ENCODE measurements around the gene DGKI.

DGKI gene

GRCh38 chr7:137591421-137591837 is 255.3 kb downstream of the DGKI start:
- no peak for DNase-seq (ENCODE audit: low spot score)

DNA sequence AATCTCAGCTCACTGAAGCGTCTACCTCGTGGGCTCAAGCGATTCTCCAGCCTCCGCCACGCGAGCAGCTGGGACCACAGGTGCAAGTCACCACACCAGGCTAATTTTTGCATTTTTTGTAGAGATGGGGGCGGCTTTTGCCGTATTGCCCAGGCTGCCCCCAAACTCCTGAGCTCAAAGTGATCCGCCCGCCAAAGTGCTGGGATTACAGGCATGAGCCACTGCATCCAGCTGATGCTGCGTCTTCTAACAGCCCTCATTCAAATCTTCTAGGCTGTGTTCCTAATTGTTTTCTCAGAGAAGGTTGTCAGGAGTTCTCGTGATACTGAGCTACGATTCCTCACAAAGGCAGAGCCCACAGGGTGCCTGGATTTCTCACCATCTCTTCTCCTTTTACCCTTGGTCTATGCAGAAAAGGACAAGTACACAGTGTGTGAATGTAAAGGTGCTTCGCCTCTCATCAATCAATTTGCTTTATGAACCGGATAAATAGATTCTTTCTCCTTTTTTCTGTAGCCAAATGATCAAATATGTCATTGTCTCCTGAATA is 255.9 kb downstream of the DGKI start:
- no peak for DNase-seq (ENCODE audit: low spot score)

DNA sequence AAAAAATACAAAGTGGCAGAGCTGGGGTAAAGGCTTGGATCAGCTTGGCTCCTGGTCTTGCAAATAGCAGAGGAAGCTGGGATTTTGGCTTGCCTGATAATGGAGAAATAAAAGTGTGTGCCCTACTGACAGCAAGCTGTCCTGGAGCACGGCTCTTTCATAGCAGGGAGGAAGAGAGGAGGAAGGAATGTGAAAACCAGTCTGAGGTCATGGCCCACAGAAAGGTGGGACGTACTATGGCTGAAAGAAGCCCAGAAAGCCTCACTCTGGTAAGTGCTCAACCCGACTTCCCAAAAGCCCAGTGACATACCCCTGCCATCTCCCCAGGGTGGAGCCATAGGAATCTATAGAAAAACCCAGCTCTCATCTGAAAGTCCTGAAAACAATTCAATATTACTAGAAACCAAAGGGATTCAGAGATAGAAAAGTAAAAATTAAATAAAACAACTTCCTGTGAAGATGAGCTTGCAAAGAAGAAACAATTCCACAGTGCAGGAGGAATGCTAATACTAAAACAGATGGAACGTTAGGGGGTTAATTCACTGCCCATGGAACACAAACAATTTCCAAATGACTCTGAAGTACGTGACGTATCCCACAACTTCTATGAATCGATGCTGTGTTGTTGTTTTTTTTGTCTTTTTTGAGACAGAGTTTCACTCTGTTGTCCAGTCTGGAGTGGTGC is 256.6 kb downstream of the DGKI start:
- DNase-seq (ENCODE audit: low spot score), result no peak

DNA sequence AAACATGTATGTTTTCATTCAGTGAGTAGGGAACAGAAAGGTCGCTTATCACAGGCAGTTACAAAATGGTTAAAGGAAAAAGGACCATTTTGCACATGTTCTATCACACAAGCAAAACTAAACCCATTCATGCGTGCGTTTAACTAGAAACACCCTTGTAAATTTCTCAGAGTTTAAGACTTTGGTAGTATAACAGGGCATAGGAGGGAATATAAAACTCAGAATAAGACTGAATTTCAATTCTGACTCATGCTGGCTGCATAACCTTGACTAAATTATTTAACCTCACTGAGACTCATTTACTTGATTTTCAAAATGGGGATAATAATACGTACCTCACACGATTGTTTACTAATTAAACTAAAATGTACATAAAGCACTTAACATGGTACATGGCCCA is 259.4 kb downstream of the DGKI start:
- DNase-seq (ENCODE audit: low spot score), result no peak

GRCh38 chr7:137585591-137585990 is 261.2 kb downstream of the DGKI start:
- DNase-seq (ENCODE audit: low spot score), result no peak

GRCh38 chr7:137583172-137583571 is 263.6 kb downstream of the DGKI start:
- DNase-seq (ENCODE audit: low spot score), result no peak

DNA sequence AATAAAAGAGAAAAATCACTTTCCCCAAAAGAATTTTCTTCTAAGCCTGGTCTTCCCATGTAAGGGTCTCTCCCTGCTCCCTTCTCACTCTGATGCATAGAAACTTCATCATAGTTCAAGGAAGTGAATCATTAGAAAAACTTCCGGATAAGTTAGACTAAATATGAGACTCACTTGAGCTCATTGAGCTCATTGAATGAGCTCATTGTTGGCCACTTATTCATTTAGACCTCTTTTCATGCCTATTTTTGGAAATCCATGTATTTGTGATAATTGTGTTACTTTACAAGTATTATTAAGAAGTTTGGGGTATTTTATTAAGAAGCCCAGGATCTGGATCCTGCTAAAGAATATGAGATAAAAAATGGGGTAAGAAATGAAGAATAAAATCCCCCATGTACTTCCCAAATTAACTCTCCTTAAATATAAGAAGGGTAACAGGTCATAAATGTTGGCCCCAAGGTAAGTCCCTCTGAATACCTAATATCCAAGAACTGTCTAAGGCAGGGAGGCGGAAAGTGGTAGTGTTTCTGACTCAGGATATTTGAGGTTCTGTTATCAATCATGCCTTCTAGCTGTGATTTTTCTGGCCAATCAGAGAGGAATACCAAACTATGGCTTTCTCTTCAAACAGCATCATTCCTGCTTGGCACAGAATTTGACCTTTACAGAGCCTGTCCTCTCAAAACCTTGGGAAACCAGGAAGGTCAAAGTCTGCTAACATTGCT is 266.7 kb downstream of the DGKI start:
- no peak for DNase-seq (ENCODE audit: low spot score)

DNA sequence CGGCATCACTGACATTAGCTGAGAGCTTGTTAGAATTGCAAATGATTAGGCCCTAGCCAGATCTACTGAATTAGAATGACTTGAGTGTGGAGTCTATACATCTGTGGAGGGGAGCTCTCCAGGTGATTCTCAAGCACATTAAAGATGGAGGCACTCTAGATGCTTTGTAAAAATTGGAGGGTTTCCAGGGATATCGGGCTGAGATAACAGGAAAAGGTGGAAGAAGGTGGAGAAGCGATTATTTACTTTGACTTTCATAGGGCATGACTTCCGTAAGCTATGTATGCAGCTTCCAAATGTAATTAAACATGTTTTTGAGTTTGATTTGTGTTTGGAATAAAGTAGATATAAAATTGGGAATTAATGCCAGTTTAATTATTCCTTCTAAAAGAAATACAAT is 268.2 kb downstream of the DGKI start:
- DNase-seq (ENCODE audit: low spot score), result no peak

GRCh38 chr7:137577184-137577583 is 269.6 kb downstream of the DGKI start:
- DNase-seq (ENCODE audit: low spot score), result no peak

GRCh38 chr7:137576481-137576880 is 270.3 kb downstream of the DGKI start:
- no peak for DNase-seq (ENCODE audit: low spot score)

DNA sequence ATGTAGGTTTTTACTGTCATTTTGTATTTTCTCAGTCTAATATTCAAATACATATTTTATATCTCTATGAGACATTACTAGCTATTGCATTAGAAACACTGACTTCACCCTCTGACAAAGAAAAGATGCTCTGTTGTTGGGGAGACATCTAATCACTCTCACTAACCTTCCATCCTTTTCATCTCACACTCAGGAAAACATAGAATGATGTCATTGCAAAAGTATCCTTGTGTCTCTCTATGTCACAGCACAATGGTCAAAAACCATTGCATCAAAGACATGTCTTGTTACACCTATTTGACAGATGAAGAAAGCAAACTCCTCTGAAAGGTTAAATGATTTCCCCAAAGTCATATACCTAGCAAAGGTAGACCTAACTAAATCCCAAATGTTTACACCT is 272.0 kb downstream of the DGKI start:
- DNase-seq (ENCODE audit: low spot score), result no peak

DNA sequence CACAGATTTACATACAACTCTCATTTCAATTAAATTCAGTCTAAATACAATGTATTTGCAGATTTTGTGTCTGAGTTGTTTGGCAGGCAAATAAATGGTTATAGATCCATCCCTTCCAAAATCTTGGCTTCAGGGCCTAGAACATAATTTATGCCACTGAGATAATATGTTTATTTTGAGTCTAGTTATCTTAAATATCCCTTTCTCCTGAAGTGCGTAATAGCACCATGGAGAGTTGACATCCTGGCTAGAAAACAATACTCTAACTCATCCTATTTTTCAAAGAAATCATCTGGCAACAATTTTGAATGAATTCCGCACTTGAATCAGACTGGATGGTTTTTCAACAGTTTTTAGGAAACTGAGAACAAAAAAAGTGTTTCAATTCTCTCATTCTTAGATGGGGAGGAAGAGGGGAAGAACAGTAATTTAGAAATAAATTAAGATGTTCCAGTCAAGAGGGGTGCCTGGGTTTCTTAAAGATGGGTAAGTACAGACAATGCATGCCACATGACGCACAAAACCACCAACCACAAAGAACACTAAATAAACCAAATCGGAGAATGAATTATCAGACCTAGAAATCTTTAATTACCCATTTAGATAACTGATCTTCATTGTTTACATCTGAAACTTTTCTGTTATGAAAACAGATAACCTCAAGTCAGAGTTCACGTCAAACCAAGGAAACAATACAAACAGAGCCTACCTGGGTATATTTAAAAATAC is 274.6 kb downstream of the DGKI start:
- no peak for DNase-seq (ENCODE audit: low spot score)

DNA sequence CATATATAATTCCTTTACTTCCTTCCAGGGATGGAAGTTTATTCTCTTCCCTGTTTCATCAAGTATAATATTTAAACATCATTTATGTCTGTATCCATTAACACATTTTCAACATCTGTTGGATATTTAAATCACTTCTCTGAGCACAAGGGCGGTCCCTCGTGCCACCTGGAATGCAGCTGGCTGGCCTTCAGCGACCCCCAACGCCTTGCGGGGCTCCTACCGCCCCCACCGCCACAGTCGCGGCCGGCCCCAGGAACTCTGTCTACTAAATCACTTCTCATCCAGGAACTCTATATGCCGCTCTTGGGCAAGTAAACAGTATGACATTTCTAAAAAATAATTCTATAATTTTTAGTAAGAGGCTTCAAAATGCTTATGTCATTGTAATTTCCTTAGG is 282.1 kb downstream of the DGKI start:
- DNase-seq (ENCODE audit: low spot score), result no peak

GRCh38 chr7:137563981-137564380 is 282.8 kb downstream of the DGKI start:
- no peak for DNase-seq (ENCODE audit: low spot score)

GRCh38 chr7:137547485-137547884 is 299.3 kb downstream of the DGKI start:
- DNase-seq (ENCODE audit: low spot score), result no peak

- DNase-seq (ENCODE audit: low spot score), result no peak
Observed at GRCh38 chr7:137546671-137547070, 300.1 kb downstream of the DGKI start.

DNA sequence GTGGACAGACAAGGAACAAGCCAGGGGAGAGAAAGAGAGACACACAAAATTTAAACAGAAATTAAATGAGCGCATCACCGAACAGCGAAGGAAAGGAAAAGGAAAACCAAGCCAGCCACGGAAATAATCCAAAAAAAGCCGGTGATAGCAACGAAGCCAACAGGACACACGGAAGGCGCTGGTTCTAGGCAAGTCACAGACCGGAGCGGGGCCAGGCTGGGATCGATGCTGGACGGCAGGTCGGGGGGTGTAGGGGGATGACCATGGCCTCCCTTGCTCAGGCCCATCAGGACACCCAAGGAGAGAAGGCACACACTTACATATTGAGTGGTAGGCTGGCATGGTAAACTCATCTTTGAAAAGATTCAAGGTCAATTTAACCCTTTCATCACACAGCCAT is 300.8 kb downstream of the DGKI start:
- no peak for DNase-seq (ENCODE audit: low spot score)

- DNase-seq (ENCODE audit: low spot score), result no peak
Observed at GRCh38 chr7:137545059-137545716, 301.6 kb downstream of the DGKI start.

DNA sequence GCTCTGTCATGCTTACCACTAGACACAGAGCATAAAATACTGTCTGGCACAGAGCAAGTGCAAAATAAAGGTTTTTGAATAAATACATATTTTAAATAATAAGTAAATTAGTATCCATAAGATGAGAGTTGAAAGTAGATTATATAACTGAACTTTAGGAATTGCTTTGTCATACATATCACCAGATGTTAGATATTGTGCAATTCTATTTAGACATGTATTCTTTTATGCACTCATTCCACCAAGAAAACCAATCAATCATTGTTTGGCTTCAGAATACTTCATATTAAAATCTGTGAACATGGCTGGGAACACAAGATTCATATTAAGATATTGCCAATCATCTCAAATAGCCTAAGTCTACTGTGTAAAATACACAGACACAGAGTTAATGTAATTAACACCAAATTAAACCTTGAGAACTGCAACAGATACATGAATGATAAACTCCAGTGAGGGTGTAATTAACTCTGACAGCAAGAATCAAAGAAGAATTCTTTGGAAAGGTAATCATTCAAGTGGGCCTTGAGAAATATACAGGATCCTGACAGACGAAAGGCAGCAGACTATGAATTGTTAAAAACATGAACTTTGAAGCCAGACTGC is 302.2 kb downstream of the DGKI start:
- no peak for DNase-seq (ENCODE audit: low spot score)

DNA sequence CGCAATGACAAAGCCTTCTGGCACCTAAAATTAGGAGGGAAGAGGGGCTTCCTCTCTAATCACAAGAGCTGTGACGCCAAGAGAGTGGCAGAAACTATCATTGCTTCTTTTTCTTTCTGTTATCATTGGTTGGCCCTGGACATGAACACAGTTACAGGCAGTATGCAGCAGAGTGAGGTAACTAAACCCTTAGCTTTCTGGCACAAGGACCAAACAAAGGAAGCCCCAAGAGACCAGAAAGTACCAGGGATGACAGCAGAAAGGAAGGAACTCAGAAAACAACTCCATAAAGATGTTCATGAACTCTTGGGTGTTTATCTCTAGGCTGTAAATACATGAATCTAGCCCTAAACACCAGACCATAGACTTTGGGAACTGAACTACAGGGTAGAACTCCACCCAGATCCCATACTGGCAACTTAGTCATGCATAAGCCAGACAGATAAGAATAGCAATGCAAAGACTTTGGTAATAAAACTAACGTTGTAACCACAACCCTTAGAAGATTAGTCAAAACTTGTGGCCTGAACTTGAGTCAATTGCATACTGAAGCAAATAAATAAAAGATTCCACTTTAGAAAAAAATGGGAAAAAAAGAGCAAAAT is 307.6 kb downstream of the DGKI start:
- DNase-seq (ENCODE audit: low spot score), result no peak

DNA sequence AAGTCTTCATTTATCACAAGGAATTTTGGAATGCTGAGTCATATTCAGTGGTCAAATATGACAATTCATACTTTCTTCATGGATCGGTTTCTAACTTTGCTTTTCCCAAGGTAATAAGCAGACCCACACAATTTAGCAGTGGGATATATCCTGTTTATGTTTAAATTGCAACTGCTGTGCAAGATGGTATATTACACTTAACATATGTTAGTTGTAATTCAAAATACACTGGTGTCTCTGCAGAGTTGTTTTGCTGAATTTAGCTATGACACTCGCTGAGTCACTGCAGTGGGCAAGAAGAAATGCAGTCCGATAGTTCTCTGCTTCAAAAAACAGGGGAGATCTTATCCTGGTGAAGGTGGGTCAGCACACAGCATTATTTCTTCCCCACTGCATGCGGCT is 308.4 kb downstream of the DGKI start:
- DNase-seq (ENCODE audit: low spot score), result no peak

DNA sequence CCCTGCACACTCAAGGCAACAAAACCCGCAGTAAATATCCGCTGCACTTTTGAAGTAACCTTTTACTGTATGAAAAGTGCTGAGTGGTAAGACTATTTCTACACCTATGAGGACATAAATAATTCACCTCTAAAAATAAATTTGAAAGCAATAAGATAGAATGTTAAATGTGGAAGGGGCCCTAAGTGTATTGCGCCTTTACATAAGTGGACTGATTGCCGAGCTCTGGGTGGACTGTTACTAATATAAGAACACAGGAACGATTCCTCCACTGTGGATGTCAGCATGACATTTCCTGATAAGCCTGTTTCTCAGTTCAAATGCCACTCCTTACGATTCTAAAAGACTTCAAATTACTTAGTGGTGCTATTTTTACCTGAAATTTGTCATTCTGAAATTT is 311.2 kb downstream of the DGKI start:
- DNase-seq (ENCODE audit: low spot score), result no peak

Data from HuH-7.5 (cell line).